GM21515 (cell line): Measurements from ENCODE around the gene CNIH1.
A peak's percentile ranks its signal among the peaks of the same experiment; 100 is the strongest.
"Not testable (repeated sequence)": the region's sequence is repeated elsewhere in the genome, so short reads cannot be mapped to it uniquely, and the experiment has no call there.

Experiments
- ATAC-seq: cut with Tn5 transposase; IDR thresholded peaks from one replicate; pipeline ENCODE4 v1.9.1; 2021; ENCODE audit not compliant: unreplicated experiment

CNIH1 gene

DNA sequence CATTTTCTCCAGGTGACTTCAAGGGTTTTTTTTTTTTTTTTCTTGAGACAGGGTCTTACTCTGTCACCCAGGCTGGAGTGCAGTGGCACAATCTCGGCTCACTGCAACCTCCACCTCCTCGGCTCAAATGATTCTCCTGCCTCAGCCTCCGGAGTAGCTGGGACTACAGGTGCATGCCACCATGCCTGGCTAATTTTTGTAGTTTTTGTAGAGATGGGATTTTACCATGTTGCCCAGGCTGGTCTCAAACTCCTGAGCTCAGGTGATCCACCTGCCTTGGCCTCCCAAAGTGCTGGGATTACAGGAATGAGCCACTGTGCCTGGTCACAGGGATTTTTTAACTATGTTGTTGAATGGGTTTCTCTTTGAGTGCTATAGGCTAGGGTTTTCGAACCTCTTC lies 3.2 kb downstream of the CNIH1 start:
- ATAC-seq = not testable (repeated sequence)

GRCh38 chr14:54435500-54435981 lies 5.6 kb downstream of the CNIH1 start:
- ATAC-seq = peak; percentile 47

DNA sequence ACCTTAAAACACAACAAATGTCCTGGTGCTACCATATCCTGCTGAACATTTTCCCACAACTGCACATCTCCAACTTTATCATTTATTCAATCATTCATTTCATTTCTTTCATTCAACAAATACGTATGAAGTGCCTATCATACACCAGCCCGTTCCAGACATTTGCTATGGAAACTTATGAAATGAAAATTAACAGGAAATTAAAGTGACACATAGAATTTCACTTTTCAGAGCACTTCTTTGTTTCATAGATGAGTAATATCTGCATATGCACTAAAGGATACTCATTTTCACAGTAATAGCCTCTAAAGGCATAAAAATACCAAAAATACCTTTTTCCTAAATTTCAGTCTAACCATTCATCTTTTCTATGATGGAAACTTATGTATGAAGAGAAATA lies 12.6 kb downstream of the CNIH1 start:
- no peak for ATAC-seq

- ATAC-seq = no peak
Observed at GRCh38 chr14:54427871-54428270, 13.3 kb downstream of the CNIH1 start.

GRCh38 chr14:54425537-54426274 lies 15.5 kb downstream of the CNIH1 start:
- ATAC-seq = no peak

GRCh38 chr14:54425068-54425467 lies 16.1 kb downstream of the CNIH1 start:
- no peak for ATAC-seq

- no peak for ATAC-seq
Observed at GRCh38 chr14:54424479-54424901, 16.7 kb downstream of the CNIH1 start.

DNA sequence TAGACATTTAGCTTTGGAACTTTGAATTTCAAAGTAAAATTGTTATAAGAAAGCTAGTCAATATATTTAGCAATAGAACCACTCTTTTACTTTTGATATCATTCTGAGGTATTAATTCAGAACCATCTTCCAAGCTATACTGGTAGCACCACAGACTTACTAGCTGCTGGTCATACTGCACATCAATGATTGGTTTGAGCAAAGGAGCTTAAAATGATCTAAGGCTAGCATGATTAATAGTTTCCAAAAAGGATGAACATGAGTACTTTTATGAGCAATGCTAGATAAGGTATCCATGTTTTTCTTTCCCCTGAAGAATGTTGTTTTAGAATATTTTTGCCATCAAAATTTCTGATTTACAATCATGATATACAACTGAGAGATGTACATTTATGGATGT lies 17.2 kb downstream of the CNIH1 start:
- ATAC-seq = no peak

- ATAC-seq = no peak
Observed at GRCh38 chr14:54420478-54421142, 20.6 kb downstream of the CNIH1 start.

GRCh38 chr14:54411371-54411770 lies 29.8 kb downstream of the CNIH1 start:
- ATAC-seq = no peak

DNA sequence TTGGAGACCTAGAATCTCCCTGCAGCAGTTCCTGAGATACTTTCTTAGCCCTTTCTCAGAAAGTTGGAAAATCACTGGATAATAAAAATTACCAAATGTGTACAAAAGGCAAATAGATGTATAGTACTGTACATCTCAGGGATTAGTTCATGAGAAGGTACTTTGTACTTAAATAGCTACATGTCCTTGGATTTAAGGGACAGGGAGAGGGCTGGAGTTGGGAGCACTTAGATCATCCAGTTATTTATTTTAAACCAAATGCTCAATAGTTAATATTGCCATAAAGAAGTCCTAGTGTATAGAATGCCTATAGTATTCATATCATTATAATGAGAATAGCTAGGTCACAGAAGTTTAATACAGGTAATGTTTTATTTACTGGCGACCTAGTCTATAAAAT lies 31.0 kb downstream of the CNIH1 start:
- ATAC-seq = no peak

GRCh38 chr14:54403401-54404005 lies 37.7 kb downstream of the CNIH1 start:
- not testable (repeated sequence) for ATAC-seq

DNA sequence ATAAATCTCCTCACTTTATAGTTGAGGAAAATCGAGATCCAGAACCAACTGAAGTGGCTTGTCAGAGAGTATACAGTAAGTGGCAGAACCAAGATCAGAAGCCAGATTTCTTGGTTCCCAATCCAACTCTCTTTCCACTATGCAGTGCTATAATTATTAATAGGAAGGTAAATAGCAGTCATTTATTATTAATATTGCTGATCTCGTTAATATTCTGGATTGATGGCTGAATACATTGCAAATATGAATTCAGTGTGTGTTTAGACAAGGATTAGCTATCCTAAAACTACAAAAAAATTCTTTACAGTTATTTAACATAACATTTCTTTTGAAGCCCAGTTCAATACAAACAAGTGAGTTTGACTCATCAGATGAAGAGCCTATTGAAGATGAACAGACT lies 41.6 kb downstream of the CNIH1 start:
- ATAC-seq = no peak

DNA sequence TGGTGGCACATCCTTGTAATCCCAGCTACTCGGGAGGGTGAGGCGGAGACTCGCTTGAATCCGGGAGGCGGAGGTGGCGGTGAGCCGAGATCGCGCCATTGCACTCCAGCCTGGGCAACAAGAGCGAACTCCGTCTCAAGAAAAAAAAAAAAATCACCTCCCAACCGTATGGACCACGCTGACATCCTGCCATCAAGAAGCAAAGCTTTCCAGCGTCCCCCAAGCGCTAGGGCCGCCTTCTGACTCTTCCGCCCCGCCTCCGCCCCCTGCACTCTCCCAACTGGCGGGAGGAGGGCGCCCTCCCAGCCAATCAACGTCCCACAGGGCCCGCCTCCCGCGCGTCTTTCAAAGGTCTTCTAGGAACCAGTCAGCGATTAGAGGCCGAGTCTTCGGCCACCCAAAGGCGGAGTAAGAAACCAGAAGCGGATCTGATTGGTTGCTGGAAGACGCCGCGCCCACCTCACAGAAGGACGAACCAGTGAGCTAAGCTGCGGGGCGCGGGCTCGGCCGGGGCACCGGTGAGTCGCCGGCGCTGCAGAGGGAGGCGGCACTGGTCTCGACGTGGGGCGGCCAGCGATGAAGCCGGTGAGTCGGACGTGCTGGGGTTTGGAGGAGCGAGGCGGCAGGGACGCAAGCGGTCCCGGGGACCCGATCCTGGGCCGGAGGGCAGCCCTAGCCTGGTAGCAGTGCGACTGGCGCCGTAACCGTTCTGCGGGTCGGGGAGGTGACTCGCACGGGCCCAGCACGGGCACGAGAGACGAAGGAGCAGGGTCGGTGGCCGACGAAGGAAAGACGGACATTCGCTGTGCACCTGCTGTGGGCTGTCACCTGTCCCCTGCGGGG lies 44.5 kb downstream of the CNIH1 start, which contains the start of gene CDKN3:
CDKN3 (plus strand) TSS at position 515 of the 843 bp plus-strand sequence; CDS start at position 577, 62 bp downstream.
- ATAC-seq = peak; percentile 97

DNA sequence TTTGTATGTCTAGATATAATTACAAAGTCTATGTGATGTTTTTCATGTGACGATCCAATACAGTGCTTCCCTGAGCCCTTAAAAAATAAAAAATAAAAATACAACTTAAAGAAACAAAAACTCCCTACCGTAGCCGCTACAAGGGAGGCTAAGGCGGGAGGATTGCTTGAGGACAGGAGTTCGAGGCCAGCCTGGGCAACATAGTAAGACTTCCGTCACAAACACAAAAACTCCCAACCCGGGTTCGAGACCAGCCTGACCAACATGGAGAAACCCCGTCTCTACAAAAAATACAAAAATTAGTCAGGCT lies 45.0 kb downstream of the CNIH1 start:
- ATAC-seq = no peak

DNA sequence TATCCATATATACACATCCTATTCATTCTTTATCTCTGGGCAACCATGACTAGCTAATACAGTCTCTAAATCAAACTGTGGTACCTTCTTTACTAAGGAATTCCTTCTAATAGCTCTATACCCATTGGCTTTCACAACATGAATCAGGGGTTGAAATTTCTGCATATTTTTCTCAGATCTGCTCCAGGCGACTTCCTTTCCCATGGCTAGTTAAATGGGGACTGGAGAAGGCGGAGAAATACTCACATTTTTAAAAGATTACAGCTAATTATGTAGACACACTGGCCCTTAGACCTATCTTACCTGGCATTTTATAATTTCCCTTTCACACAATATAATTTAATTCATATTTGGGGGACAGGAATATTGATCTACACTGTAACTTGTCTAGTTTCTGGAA lies 45.5 kb downstream of the CNIH1 start:
- no peak for ATAC-seq

DNA sequence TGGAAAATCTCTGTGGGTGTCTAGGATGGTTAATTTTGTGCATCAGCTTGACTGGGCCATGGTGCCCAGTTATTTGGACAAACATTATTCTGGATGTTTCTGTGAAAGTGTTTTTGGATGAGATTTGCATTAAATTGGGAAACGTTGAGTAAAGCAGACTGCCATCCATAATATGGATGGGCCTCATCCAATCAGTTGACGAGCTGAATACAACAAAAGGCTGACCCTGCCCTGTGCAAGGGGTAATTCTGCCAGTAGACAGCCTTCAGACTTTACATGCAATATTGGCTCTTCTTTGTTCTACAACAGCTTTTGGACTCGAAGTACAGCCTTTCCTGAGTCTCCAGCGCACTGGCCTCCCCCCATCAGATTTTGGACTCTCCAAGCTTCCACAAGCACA lies 45.9 kb downstream of the CNIH1 start:
- ATAC-seq = no peak

- no peak for ATAC-seq
Observed at GRCh38 chr14:54394596-54394995, 46.6 kb downstream of the CNIH1 start.

DNA sequence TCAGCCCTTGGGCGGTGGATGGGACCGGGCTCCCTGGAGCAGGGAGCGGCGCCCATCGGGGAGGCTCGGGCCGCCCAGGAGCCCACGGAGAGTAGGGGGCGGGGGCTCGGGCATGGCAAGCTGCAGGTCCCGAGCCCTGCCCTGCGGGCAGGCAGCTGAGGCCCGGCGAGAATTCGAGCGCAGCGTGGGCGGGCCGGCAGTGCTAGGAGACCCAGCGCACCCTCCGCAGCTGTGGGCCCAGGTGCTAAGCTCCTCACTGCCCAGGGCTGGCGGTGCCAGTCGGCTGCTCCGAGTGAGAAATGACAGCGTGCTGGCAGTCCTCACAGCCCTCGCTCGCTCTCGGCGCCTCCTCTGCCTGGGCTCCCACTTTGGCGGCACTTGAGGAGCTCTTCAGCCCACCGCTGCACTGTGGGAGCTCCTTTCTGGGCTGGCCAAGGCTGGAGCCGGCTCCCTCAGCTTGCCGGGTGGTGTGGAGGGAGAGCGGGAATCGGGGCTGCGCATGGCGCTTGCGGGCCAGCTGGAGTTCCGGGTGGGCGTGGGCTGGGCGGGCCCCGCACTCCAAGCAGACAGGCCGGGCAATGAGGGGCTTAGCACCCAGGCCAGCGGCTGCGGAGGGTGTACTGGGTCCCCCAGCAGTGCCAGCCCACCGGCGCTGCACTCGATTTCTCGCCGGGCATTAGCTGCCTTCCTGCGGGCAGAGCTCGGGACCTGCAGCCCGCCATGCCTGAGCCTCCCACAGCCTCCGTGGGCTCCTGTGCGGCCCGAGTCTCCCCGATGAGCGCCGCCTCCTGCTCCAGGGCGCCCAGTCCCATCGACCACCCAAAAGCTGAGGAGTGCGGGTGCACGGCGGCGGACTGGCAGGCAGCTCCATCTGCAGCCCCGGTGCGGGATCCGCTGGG lies 47.9 kb downstream of the CNIH1 start:
- not testable (repeated sequence) for ATAC-seq
